Measurements from ENCODE around the gene PPP1R14B.
A peak's percentile ranks its signal among the peaks of the same experiment; 100 is the strongest.
"Not testable (repeated sequence)": the region's sequence is repeated elsewhere in the genome, so short reads cannot be mapped to it uniquely, and the experiment has no call there.

PPP1R14B gene

GRCh38 chr11:64260147-64260708 is 13.5 kb upstream of the PPP1R14B start:
- DNase-seq = no peak

- no peak for DNase-seq
Measured at GRCh38 chr11:64259533-64260067, 12.9 kb upstream of the PPP1R14B start.

GRCh38 chr11:64258946-64259532 is 12.3 kb upstream of the PPP1R14B start:
- no peak for DNase-seq

GRCh38 chr11:64258356-64258755 is 11.6 kb upstream of the PPP1R14B start:
- DNase-seq = no peak

- no peak for DNase-seq
Measured at GRCh38 chr11:64256300-64256699, 9.6 kb upstream of the PPP1R14B start.

GRCh38 chr11:64255135-64256128 is 8.7 kb upstream of the PPP1R14B start:
- DNase-seq = no peak

GRCh38 chr11:64254326-64254725 is 7.6 kb upstream of the PPP1R14B start:
- no peak for DNase-seq

- no peak for DNase-seq
Measured at GRCh38 chr11:64253481-64253880, 6.7 kb upstream of the PPP1R14B start.

DNA sequence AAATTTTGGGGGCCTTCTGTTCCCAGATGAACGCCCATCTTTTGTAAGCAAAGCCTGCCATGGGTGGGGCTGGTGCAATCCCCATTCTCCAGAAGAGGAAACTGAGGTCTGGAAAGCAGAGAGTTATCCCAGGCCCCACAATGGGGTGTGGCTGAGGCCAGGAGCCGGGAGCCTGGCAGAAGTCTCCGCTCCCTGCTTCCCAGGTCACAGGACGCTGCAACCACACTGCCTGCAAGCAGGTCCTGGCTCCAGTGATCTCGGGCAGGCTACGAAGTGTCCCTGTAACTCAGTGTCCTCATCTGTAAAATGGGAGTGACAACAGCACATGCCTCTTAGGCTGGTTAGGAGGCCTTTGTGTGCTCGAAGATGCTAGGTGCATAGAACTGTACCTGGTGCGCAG is 6.3 kb upstream of the PPP1R14B start:
- DNase-seq = no peak

DNA sequence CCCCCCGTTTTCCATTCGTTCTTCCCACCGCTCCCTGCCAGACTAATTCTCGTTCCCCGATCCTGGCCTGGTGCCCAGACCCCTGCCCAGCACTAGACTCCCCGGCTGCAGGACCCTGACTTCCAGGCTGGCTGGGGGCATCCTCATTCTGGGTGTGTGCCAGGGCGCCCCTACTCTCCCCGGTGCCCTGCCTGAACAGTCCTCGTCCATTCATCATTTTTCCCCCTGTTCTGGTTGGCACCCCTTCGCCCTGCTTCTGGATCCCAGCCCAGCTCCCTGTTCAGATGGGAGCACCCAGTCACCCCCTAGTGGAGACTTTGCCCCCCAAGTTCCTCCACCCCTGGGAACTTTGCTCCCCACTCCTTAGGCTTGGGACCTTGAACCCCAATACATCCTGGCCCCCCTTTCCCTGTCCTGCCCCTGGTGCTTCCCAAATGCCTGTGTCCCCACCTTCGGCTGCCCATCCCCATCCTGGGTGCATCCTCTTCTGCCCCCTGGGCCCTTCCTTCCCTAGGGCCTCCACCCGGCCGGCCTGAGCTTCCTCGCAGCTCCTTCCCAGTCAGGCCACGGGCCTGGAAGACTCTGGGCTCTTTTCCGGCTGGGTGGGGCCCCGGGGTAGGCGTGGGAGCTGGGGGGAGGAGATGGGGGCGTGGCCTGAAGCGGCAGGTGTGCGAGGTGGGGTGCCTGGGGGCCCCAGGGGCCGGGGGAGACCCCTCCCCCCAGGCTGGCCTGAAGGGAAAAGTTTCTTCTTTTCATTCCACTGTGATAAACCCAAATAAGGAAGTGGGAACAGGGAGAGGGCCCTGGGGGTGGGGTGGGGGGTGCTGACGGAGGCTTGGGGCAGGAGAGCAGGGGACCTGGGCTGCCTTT is 5.5 kb upstream of the PPP1R14B start:
- DNase-seq = no peak

- DNase-seq = no peak
Measured at GRCh38 chr11:64251753-64252002, 4.9 kb upstream of the PPP1R14B start.

DNA sequence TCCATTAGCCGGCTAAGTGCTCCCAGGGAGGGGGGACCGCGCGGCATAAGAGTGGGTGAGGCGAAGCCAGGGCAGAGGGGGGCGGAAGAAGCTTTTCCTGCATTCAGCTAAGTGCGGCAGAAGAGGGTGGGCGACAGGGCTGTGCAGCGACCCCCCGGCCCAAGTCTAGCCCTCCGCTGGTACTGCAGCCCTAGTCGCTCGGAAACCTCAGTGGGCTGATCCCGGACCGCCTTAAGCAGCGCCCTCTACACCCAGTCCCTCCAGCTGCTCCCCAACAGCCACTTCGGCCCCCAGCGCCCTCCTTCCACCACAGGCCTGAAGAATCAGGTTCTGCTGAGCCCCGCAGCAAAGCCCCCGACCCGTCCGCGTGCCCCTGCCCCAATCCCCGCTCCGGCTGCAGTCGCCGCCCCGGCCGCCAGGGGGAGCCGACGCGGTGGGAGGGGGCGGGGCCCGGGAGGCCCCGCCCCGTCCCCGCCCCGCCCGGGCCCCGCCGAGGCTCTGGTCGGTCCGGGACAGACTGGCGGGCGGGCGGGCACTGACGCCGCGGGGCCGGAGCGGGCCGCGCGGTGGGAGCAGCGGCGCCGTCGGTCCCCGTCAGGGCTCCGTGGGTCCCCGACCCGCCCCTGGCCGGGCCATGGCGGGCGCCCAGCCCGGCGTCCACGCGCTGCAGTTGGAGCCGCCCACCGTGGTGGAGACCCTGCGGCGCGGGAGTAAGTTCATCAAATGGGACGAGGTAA is 4.4 kb upstream of the PPP1R14B start, which contains the start of gene PLCB3:
Gene PLCB3, plus strand, starts transcription at position 515 of the 737 bp plus-strand sequence. Its CDS starts 120 bp downstream, at position 635.
- peak in 1 of 2 experiments; percentile 14 for DNase-seq

GRCh38 chr11:64250415-64251015 is 3.8 kb upstream of the PPP1R14B start:
- peak in 1 of 2 experiments; percentile 33 for DNase-seq

GRCh38 chr11:64249563-64250414 is 3.0 kb upstream of the PPP1R14B start:
- DNase-seq = no peak

DNA sequence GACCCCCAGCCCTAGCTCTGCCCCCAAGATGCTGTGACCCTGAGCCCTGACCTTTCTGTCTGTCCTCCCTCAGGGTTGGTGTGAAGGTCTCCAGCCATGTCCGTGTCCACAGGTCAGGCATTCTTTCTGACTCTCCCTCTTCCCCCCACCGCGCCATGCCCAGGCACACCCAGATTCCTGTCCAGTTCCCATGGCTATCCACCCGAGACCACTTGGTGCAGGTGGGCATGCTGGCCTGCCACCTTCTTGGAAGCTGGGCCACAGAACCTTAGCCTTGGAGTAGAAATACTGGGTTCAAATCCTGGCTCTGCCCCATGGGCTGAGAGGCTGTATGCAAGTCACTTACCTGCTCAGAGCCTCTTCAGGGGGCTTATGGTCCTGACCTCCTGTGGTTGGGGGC is 2.3 kb upstream of the PPP1R14B start:
- DNase-seq = no peak

DNA sequence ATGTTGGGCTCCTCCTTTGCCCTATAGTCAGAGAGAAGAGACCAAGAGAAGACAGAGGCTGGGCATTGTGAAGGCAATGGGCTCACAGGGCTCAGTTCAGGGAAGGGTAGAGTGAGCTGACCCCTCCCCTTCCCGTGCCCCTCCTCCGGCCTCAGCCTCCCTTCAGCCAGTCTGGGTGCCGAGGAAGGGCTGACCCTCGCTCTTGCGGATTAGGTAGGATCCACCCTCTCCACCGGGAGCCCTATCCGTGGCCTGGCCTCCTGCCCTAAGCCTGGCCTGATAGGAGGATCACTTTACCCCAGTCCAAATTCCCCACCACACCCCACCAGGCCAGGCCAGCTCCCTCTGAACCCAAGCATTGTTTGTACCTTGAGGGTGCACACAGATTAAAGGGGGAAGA is 1.8 kb upstream of the PPP1R14B start:
- DNase-seq = no peak

GRCh38 chr11:64247729-64248531 is 1.2 kb upstream of the PPP1R14B start:
- no peak for DNase-seq

DNA sequence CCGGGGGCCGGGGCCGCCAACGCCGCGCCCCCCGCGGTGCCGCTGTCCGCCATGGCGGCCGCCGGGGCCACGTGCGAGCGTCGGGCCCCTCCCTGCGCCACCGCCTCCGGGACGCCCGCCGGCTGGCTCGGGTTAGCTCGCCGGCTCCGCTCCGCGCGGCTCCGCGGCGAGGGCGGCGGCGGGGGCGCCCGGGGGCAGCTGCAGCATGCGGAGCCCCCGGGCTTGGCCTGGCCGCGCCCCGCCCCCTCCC is 197 bp downstream of the PPP1R14B start:
- DNase-seq = not testable (repeated sequence)

- no peak for DNase-seq
Measured at GRCh38 chr11:64245797-64246620, 734 bp downstream of the PPP1R14B start.
